Kidney (tissue), 14 donors: ENCODE measurements around the gene MTCL3. TPM values are rescaled to one million over a fixed set of nuclear protein-coding genes. Genes with fewer than 3 reads are reported as not detected.

Experiments used
- DNase-seq, 5 donors: peaks; one replicate each; pipeline ENCODE4 v3.0.0-alpha.2; 2013 to 2020
- FAIRE-seq: peaks from 2 replicates; lab custom pipeline; 2012; peaks lifted over from hg19 to GRCh38; lab: Jason Lieb, UNC
- H3K27ac ChIP-seq, 2 donors: one replicate each; pipeline ENCODE4 v1.7.0; 2013; ENCODE audit warnings: low read depth in 2 of 2, low read length in 2 of 2, inconsistent platforms in 1 of 2
- H3K27me3 ChIP-seq: one replicate; pipeline ENCODE4 v1.7.1; 2013; ENCODE audit warnings: low read length, inconsistent platforms; ENCODE audit not compliant: control insufficient read depth, insufficient read depth
- H3K36me3 ChIP-seq, 3 donors: one replicate each; pipeline versions ENCODE4 v1.7.0 to v1.7.1; 2013; ENCODE audit warnings: low read length in 3 of 3, control low read depth in 1 of 3, inconsistent platforms in 1 of 3; ENCODE audit not compliant: insufficient read depth in 3 of 3, control insufficient read depth in 2 of 3
- H3K4me1 ChIP-seq, 3 donors: one replicate each; pipeline versions ENCODE4 v1.7.0 to v1.7.1; 2013; ENCODE audit warnings: low read length in 3 of 3, inconsistent platforms in 1 of 3, low read depth in 1 of 3; ENCODE audit not compliant: control insufficient read depth in 2 of 3, insufficient read depth in 2 of 3
- H3K4me3 ChIP-seq, 3 donors: one replicate each; pipeline versions ENCODE4 v1.7.0 to v1.8.1; 2013; ENCODE audit warnings: low read length in 3 of 3, control low read depth in 1 of 3, inconsistent platforms in 1 of 3
- H3K9ac ChIP-seq, 3 donors: one replicate each; pipeline versions ENCODE4 v1.7.0 to v1.7.1; 2013; ENCODE audit warnings: low read length in 3 of 3, control low read depth in 1 of 3, inconsistent platforms in 1 of 3
- H3K9me3 ChIP-seq, 3 donors: one replicate each; pipeline versions ENCODE4 v1.7.0 to v1.7.1; 2013; ENCODE audit warnings: low read length in 3 of 3, control low read depth in 1 of 3, inconsistent platforms in 1 of 3; ENCODE audit not compliant: control insufficient read depth in 2 of 3, insufficient read depth in 1 of 3
- CTCF ChIP-seq: IDR thresholded peaks from 3 replicates; pipeline ENCODE4 v1.5.1; 2012; ENCODE audit warnings: mild to moderate bottlenecking, moderate library complexity, borderline replicate concordance; ENCODE audit not compliant: insufficient read depth; ENCODE audit errors: extremely low read depth
- intact Hi-C: fragments of 100-400 bp; cut with DNase I; formaldehyde crosslinking; loops from one replicate; pipeline ENCODE4 v1.11.1; 2022
- polyA plus RNA-seq: library from polyadenylated mRNA; stranded (reverse); fragments of 350-450 nt; fragmentation: Illumina TruSeq; extraction: RNeasy Lipid Tissue Mini Kit (QIAGEN cat#74804); gene quantifications from one replicate; pipeline ENCODE4 v1.2.3, GENCODE V29; 2014; ENCODE audit warnings: low read depth, low replicate concordance; ENCODE audit not compliant: insufficient read depth
- total RNA-seq: library from RNA; stranded (reverse); fragmentation: NEBNext Ultra II Directional; extraction: Animal tissue kit (Norgen Biotek cat#: 25700); gene quantifications from one replicate; pipeline ENCODE4 v1.2.1, GENCODE V29; 2021
- donor health status: control.
- donor health status: control.
- donor health status: control.
- donor health status: control.
- donor health status: control.
- donor health status: DM: yes; HTN: yes; CAD: no.
- donor health status: Normal renal cell carcinoma (clear cell type).

MTCL3 gene

GRCh38 chr6:127423921-127424320 lies 95.2 kb downstream of the MTCL3 start:
- intact Hi-C loops: no loop called here
- no peak for FAIRE-seq
- no peaks in the 10 kb centered on the region for H3K4me1 ChIP-seq
- no peak for TF ChIP-seq CTCF
- no peaks in the 10 kb centered on the region for H3K27me3 ChIP-seq
- no peak overlapping the region for H3K4me3 ChIP-seq
- H3K36me3 ChIP-seq: no peaks in the 10 kb centered on the region
- H3K9me3 ChIP-seq: no peaks in the 10 kb centered on the region
- H3K9ac ChIP-seq: no peak overlapping the region
- H3K27ac ChIP-seq: no peak overlapping the region
- no peak for DNase-seq

Other genes starting within 250 kb of the MTCL3 start
- gene ECHDC1, start 175.7 kb downstream of the MTCL3 start, total RNA-seq: 44.4 TPM
- gene ECHDC1, start 175.7 kb downstream of the MTCL3 start, polyA plus RNA-seq: 76.7 TPM
- 2.7 TPM for gene KIAA0408, start 59.9 kb downstream of the MTCL3 start, total RNA-seq
- gene KIAA0408, start 59.9 kb downstream of the MTCL3 start, polyA plus RNA-seq: 0.47 TPM
- not detected for gene C6orf58, start 57.8 kb upstream of the MTCL3 start, total RNA-seq
- gene C6orf58, start 57.8 kb upstream of the MTCL3 start, polyA plus RNA-seq: not detected